Measurements from ENCODE around the gene TMEM38A. TPM values are rescaled to one million over a fixed set of nuclear protein-coding genes. Genes with fewer than 3 reads are reported as not detected.
A peak's percentile ranks its signal among the peaks of the same experiment; 100 is the strongest.

The TMEM38A gene
- 1.8 and 2.0 TPM in 2 replicates for total RNA-seq
- polyA plus RNA-seq: 1.2 and 1.3 TPM in 2 replicates
- 0.99 and 1.1 TPM in 2 replicates for polyA plus RNA-seq (2012)
- 0.15 and 16.5 TPM in 2 replicates for polyA minus RNA-seq (ENCODE audit: low replicate concordance)

- Histone ChIP-seq H3K4me1 (ENCODE audit: control insufficient read depth, extremely low read depth, insufficient read depth, low read length) (peaks cover 2% of the 10 kb centered on the region), H2AFZ (ENCODE audit: low read length) (peak within 1 kb of the TSS; percentile 97), H3K36me3 (ENCODE audit: control insufficient read depth, insufficient read depth, low read length) (peaks cover 3% of the 10 kb centered on the region), H3K79me2 (ENCODE audit: control insufficient read depth, insufficient read depth, low read length) (peaks cover 29% of the 10 kb centered on the region), H3K9me3 (ENCODE audit: control insufficient read depth, insufficient read depth, low read depth, low read length) (no peaks in the 10 kb centered on the region), H3K27me3 (ENCODE audit: control insufficient read depth, insufficient read depth, low read length) (no peaks in the 10 kb centered on the region), H3K27ac (ENCODE audit: insufficient read depth, low read length) (peak within 1 kb of the TSS; percentile 94), H3K4me3 (replicated peaks in 1 of 4; ENCODE audit: control extremely low read depth in 1 of 4, insufficient read depth in 1 of 4, low read depth in 3 of 4, low read length in 4 of 4) (peak within 1 kb of the TSS; percentile 73 to 94 (median 87)), H4K20me1 (ENCODE audit: control insufficient read depth, extremely low read depth, insufficient read depth, low read length) (no peaks in the 10 kb centered on the region), H3K4me2 (ENCODE audit: extremely low read depth, insufficient read depth, low read length) (peak within 1 kb of the TSS; percentile 93), H3K9ac (ENCODE audit: insufficient read depth, low read length) (peak within 1 kb of the TSS; percentile 79)
- no peak for TF ChIP-seq CTCF (conservative IDR thresholded peaks at IDR 0.05 in 1 of 2, IDR thresholded peaks at IDR 0.05 in 1 of 2; ENCODE audit: low read depth in 1 of 2, low read length in 2 of 2)
- no peak for TF ChIP-seq EZH2 (IDR thresholded peaks at IDR 0.05; ENCODE audit: low read length, missing control alignments)
- DNase-seq (ENCODE audit: low read depth in 2 of 2): no peak
These were observed at the start of gene TMEM38A for GRCh38 chr19:16660763-16661479. Gene TMEM38A, plus strand, starts transcription at chr19:16661139. Its CDS starts 79 bp downstream, at chr19:16661218.

- H3K27me3 ChIP-seq (ENCODE audit: control insufficient read depth, insufficient read depth, low read length): no peaks in the 10 kb centered on the region
- no peak overlapping the region for H2AFZ ChIP-seq (ENCODE audit: low read length)
- peaks cover 6% of the 10 kb centered on the region for H3K4me1 ChIP-seq (ENCODE audit: control insufficient read depth, extremely low read depth, insufficient read depth, low read length)
- H3K9ac ChIP-seq (ENCODE audit: insufficient read depth, low read length): no peak overlapping the region
- H4K20me1 ChIP-seq (ENCODE audit: control insufficient read depth, extremely low read depth, insufficient read depth, low read length): no peaks in the 10 kb centered on the region
- TF ChIP-seq EZH2 (IDR thresholded peaks at IDR 0.05; ENCODE audit: low read length, missing control alignments): no peak
- TF ChIP-seq CTCF (conservative IDR thresholded peaks at IDR 0.05 in 1 of 2, IDR thresholded peaks at IDR 0.05 in 1 of 2; ENCODE audit: low read depth in 1 of 2, low read length in 2 of 2): no peak
- H3K27ac ChIP-seq (ENCODE audit: insufficient read depth, low read length): no peak overlapping the region
- no peaks in the 10 kb centered on the region for H3K36me3 ChIP-seq (ENCODE audit: control insufficient read depth, insufficient read depth, low read length)
- H3K4me2 ChIP-seq (ENCODE audit: extremely low read depth, insufficient read depth, low read length): no peak overlapping the region
- DNase-seq (ENCODE audit: low read depth in 2 of 2): no peak
- H3K4me3 ChIP-seq (replicated peaks in 1 of 4; ENCODE audit: control extremely low read depth in 1 of 4, insufficient read depth in 1 of 4, low read depth in 3 of 4, low read length in 4 of 4): no peak overlapping the region
- H3K9me3 ChIP-seq (ENCODE audit: control insufficient read depth, insufficient read depth, low read depth, low read length): no peaks in the 10 kb centered on the region
- peaks cover 85% of the 10 kb centered on the region for H3K79me2 ChIP-seq (ENCODE audit: control insufficient read depth, insufficient read depth, low read length)
These were observed 48.3 kb upstream of the TMEM38A start for GRCh38 chr19:16612636-16613035.

GRCh38 chr19:16613841-16614240 lies 47.1 kb upstream of the TMEM38A start:
- no peak overlapping the region for H3K4me2 ChIP-seq (ENCODE audit: extremely low read depth, insufficient read depth, low read length)
- TF ChIP-seq EZH2 (IDR thresholded peaks at IDR 0.05; ENCODE audit: low read length, missing control alignments) (no peak), CTCF (conservative IDR thresholded peaks at IDR 0.05 in 1 of 2, IDR thresholded peaks at IDR 0.05 in 1 of 2; ENCODE audit: low read depth in 1 of 2, low read length in 2 of 2) (no peak)
- DNase-seq (ENCODE audit: low read depth in 2 of 2): no peak
- no peak overlapping the region for H3K27ac ChIP-seq (ENCODE audit: insufficient read depth, low read length)
- peaks cover 4% of the 10 kb centered on the region for H3K4me1 ChIP-seq (ENCODE audit: control insufficient read depth, extremely low read depth, insufficient read depth, low read length)
- H3K9me3 ChIP-seq (ENCODE audit: control insufficient read depth, insufficient read depth, low read depth, low read length): no peaks in the 10 kb centered on the region
- no peaks in the 10 kb centered on the region for H3K36me3 ChIP-seq (ENCODE audit: control insufficient read depth, insufficient read depth, low read length)
- H3K79me2 ChIP-seq (ENCODE audit: control insufficient read depth, insufficient read depth, low read length): peaks cover 91% of the 10 kb centered on the region
- no peak overlapping the region for H3K9ac ChIP-seq (ENCODE audit: insufficient read depth, low read length)
- H3K27me3 ChIP-seq (ENCODE audit: control insufficient read depth, insufficient read depth, low read length): no peaks in the 10 kb centered on the region
- H4K20me1 ChIP-seq (ENCODE audit: control insufficient read depth, extremely low read depth, insufficient read depth, low read length): no peaks in the 10 kb centered on the region
- no peak overlapping the region for H2AFZ ChIP-seq (ENCODE audit: low read length)
- H3K4me3 ChIP-seq (replicated peaks in 1 of 4; ENCODE audit: control extremely low read depth in 1 of 4, insufficient read depth in 1 of 4, low read depth in 3 of 4, low read length in 4 of 4): no peak overlapping the region
